Lower lobe of right lung (tissue), 2 donors: ENCODE measurements around the gene TMEM218. TPM values are rescaled to one million over a fixed set of nuclear protein-coding genes. Genes with fewer than 3 reads are reported as not detected.
"Not testable (repeated sequence)": the region's sequence is repeated elsewhere in the genome, so short reads cannot be mapped to it uniquely, and the experiment has no call there.

ENCODE experiments used
- ATAC-seq, 2 donors: fragments of 200-7000 bp; cut with Tn5 transposase; one replicate each; pipeline ENCODE4 v1.9.1; 2020 to 2022; ENCODE audit warnings: mild to moderate bottlenecking in 2 of 2, moderate library complexity in 2 of 2
- DNase-seq: peaks from one replicate; pipeline ENCODE4 v3.0.0-alpha.2; 2020
- H3K27ac ChIP-seq: fragments of 200-600 bp; one replicate; pipeline ENCODE4 v1.8.0; 2022
- H3K27me3 ChIP-seq: fragments of 200-600 bp; one replicate; pipeline ENCODE4 v1.8.0; 2022; ENCODE audit warnings: low read depth
- H3K36me3 ChIP-seq: fragments of 200-600 bp; one replicate; pipeline ENCODE4 v1.8.0; 2022; ENCODE audit warnings: mild to moderate bottlenecking
- H3K4me1 ChIP-seq: fragments of 200-600 bp; one replicate; pipeline ENCODE4 v1.8.0; 2022
- H3K4me3 ChIP-seq: fragments of 200-600 bp; one replicate; pipeline ENCODE4 v1.8.0; 2022; ENCODE audit warnings: mild to moderate bottlenecking
- H3K9me3 ChIP-seq: fragments of 200-600 bp; one replicate; pipeline ENCODE4 v1.8.0; 2022
- CTCF ChIP-seq: fragments of 200-600 bp; IDR thresholded peaks from one replicate; pipeline ENCODE4 v1.8.0; 2022; ENCODE audit warnings: antibody characterized with exemption, mild to moderate bottlenecking
- intact Hi-C: fragments of 100-400 bp; cut with DNase I; formaldehyde crosslinking; loops from one replicate; pipeline ENCODE4 v1.11.0; 2022
- total RNA-seq: library from RNA; stranded (reverse); fragmentation: NEBNext Ultra II Directional; extraction: Animal tissue kit (Norgen Biotek cat#: 25700); gene quantifications from one replicate; pipeline ENCODE4 v1.2.1, GENCODE V29; 2021
- donor health status: DM: no; HTN: yes; CAD: no; lungs with severe emphysema.

The TMEM218 gene
- total RNA-seq, 1 donor from 2014 or later: 20.5 TPM

GRCh38 chr11:125093502-125093901 lies 17.9 kb downstream of the TMEM218 start:
- no peaks in the 10 kb centered on the region for H3K9me3 ChIP-seq
- no peak overlapping the region for H3K4me3 ChIP-seq
- H3K36me3 ChIP-seq: peaks cover 32% of the 10 kb centered on the region
- DNase-seq (no peak), ATAC-seq (no peak)
- no peaks in the 10 kb centered on the region for H3K27me3 ChIP-seq
- peaks cover 11% of the 10 kb centered on the region for H3K4me1 ChIP-seq
- intact Hi-C loops: no loop called here
- TF ChIP-seq CTCF: no peak
- no peak overlapping the region for H3K27ac ChIP-seq

- peaks cover 11% of the 10 kb centered on the region for H3K4me1 ChIP-seq
- peaks cover 25% of the 10 kb centered on the region for H3K36me3 ChIP-seq
- ATAC-seq: no peak
- no peak for DNase-seq
- H3K27me3 ChIP-seq: no peaks in the 10 kb centered on the region
- intact Hi-C loops: no loop called here
- H3K4me3 ChIP-seq: no peak overlapping the region
- no peak overlapping the region for H3K27ac ChIP-seq
- no peak for TF ChIP-seq CTCF
- no peaks in the 10 kb centered on the region for H3K9me3 ChIP-seq
These were observed 18.8 kb downstream of the TMEM218 start for GRCh38 chr11:125092669-125093068.

- Histone ChIP-seq H3K4me1 (peaks cover 11% of the 10 kb centered on the region), H3K9me3 (no peaks in the 10 kb centered on the region), H3K27ac (no peak overlapping the region), H3K4me3 (no peak overlapping the region), H3K36me3 (peaks cover 19% of the 10 kb centered on the region), H3K27me3 (no peaks in the 10 kb centered on the region)
- no peak for TF ChIP-seq CTCF
- DNase-seq (no peak), ATAC-seq (peak in 1 of 2 donors; percentile 39)
- intact Hi-C loops: no loop called here
These were observed 19.4 kb downstream of the TMEM218 start for GRCh38 chr11:125091877-125092664.

GRCh38 chr11:125091247-125091876 lies 20.1 kb downstream of the TMEM218 start:
- ATAC-seq (peak; percentile 57 to 77), DNase-seq (peak; percentile 43)
- Histone ChIP-seq H3K27ac (no peak overlapping the region), H3K36me3 (peaks cover 12% of the 10 kb centered on the region), H3K4me1 (peaks cover 11% of the 10 kb centered on the region), H3K27me3 (no peaks in the 10 kb centered on the region), H3K4me3 (no peak overlapping the region), H3K9me3 (no peaks in the 10 kb centered on the region)
- peak; percentile 56 for TF ChIP-seq CTCF
- intact Hi-C loops: no loop called here

GRCh38 chr11:125090816-125091215 lies 20.6 kb downstream of the TMEM218 start:
- intact Hi-C loops: no loop called here
- no peak for ATAC-seq

GRCh38 chr11:125090151-125090550 lies 21.3 kb downstream of the TMEM218 start:
- DNase-seq, H3K27me3 ChIP-seq, H3K27ac ChIP-seq, ATAC-seq, intact Hi-C loops, H3K9me3 ChIP-seq, H3K36me3 ChIP-seq, H3K4me3 ChIP-seq: not testable (repeated sequence)
- peaks cover 11% of the 10 kb centered on the region for H3K4me1 ChIP-seq

More at GRCh38 chr11:125090816-125091215, 20.6 kb downstream of the TMEM218 start:
- DNase-seq: no peak
- no peak for TF ChIP-seq CTCF
- H3K27ac ChIP-seq: no peak overlapping the region
- H3K9me3 ChIP-seq: no peaks in the 10 kb centered on the region
- H3K27me3 ChIP-seq: no peaks in the 10 kb centered on the region
- H3K36me3 ChIP-seq: peaks cover 7% of the 10 kb centered on the region
- no peak overlapping the region for H3K4me3 ChIP-seq
- peaks cover 11% of the 10 kb centered on the region for H3K4me1 ChIP-seq

GRCh38 chr11:125089481-125089880 lies 21.9 kb downstream of the TMEM218 start:
- H3K27ac ChIP-seq, H3K4me3 ChIP-seq, DNase-seq, intact Hi-C loops, H3K9me3 ChIP-seq, ATAC-seq, H3K27me3 ChIP-seq, H3K36me3 ChIP-seq: not testable (repeated sequence)
- H3K4me1 ChIP-seq: peaks cover 11% of the 10 kb centered on the region
